ENCODE results near the gene MYL9. TPM values are rescaled to one million over a fixed set of nuclear protein-coding genes. Genes with fewer than 3 reads are reported as not detected.

Gene MYL9
- total and polyA plus RNA-seq, 2 of the 4 experiments (the other 2 are of a cell fraction) = 97.5 to 425 TPM

Small RNA genes within 50 kb of the gene (microRNA-seq; reads per million reads assigned to microRNA genes)
- not detected for gene RF00017 (ENCODE audit: insufficient read depth, insufficient read length)

Small RNA genes within 50 kb of the gene (small RNA-seq; reads per million reads assigned to genes)
- 0 reads per million in 5 experiments for gene RF00017

Other genes with a start within 250 kb of the MYL9 start
- gene DLGAP4, start 235.2 kb upstream of the MYL9 start, total RNA-seq (2012; rRNA removed) = 27.8 and 32.3 TPM in 2 replicates
- gene DLGAP4, start 235.2 kb upstream of the MYL9 start, polyA plus RNA-seq (2012; rRNA removed) = 73.2 and 76.7 TPM in 2 replicates
- 9.7 and 10.6 TPM in 2 replicates for gene TGIF2, start 32.1 kb downstream of the MYL9 start, total RNA-seq (2012; rRNA removed)
- 11.6 and 12.7 TPM in 2 replicates for gene TGIF2, start 32.1 kb downstream of the MYL9 start, polyA plus RNA-seq (2012; rRNA removed)
- gene RAB5IF, start 64.3 kb downstream of the MYL9 start, total RNA-seq (2012; rRNA removed) = 74.0 and 90.3 TPM in 2 replicates
- 93.1 and 96.6 TPM in 2 replicates for gene RAB5IF, start 64.3 kb downstream of the MYL9 start, polyA plus RNA-seq (2012; rRNA removed)
- gene SLA2, start 104.7 kb downstream of the MYL9 start, total RNA-seq (2012; rRNA removed) = not detected in 2 replicates
- 0.03 TPM in 1 of 2 replicates, not detected in the other for gene SLA2, start 104.7 kb downstream of the MYL9 start, polyA plus RNA-seq (2012; rRNA removed)
- gene NDRG3, start 204.6 kb downstream of the MYL9 start, total RNA-seq (2012; rRNA removed) = 31.9 and 34.2 TPM in 2 replicates
- 22.0 and 24.8 TPM in 2 replicates for gene NDRG3, start 204.6 kb downstream of the MYL9 start, polyA plus RNA-seq (2012; rRNA removed)
- gene DSN1, start 232.2 kb downstream of the MYL9 start, total RNA-seq (2012; rRNA removed) = 16.3 and 18.3 TPM in 2 replicates
- gene DSN1, start 232.2 kb downstream of the MYL9 start, polyA plus RNA-seq (2012; rRNA removed) = 9.4 and 10.5 TPM in 2 replicates